Breast epithelium (tissue), 4 donors: ENCODE data around the gene ZNF362. TPM values are rescaled to one million over a fixed set of nuclear protein-coding genes. Genes with fewer than 3 reads are reported as not detected.

ENCODE experiments used
- DNase-seq, 2 donors: peaks; one replicate each; pipeline ENCODE4 v3.0.0-alpha.2; 2019; ENCODE audit warnings: low spot score in 2 of 2
- H3K27ac ChIP-seq, 2 donors: fragments of 200-600 bp; sonication (generic) in 1 of 2; one replicate each; pipeline ENCODE4 v1.5.1; 2016 to 2019; ENCODE audit warnings: mild to moderate bottlenecking in 1 of 2
- H3K27me3 ChIP-seq, 2 donors: fragments of 200-600 bp; sonication (generic) in 1 of 2; one replicate each; pipeline versions ENCODE4 v1.5.1 to v1.6.0; 2017 to 2019; ENCODE audit warnings: control low read depth in 1 of 2, mild to moderate bottlenecking in 1 of 2
- H3K36me3 ChIP-seq: fragments of 200-600 bp; one replicate; pipeline ENCODE4 v1.5.1; 2019
- H3K4me1 ChIP-seq, 2 donors: fragments of 200-600 bp; sonication (generic); one replicate each; pipeline ENCODE4 v1.5.1; 2016 to 2019; ENCODE audit warnings: control low read depth in 1 of 2
- H3K4me3 ChIP-seq, 3 donors: fragments of 200-600 bp; sonication (generic); 1 replicate in 2 of 3; 2 replicates in 1 of 3; pipeline ENCODE4 v1.5.1; 2016 to 2019; ENCODE audit warnings: mild to moderate bottlenecking in 3 of 3, moderate library complexity in 2 of 3
- H3K9me3 ChIP-seq, 2 donors: fragments of 200-600 bp; sonication (generic) in 1 of 2; one replicate each; pipeline ENCODE4 v1.5.1; 2016 to 2019; ENCODE audit warnings: control low read depth in 1 of 2
- CTCF ChIP-seq, 3 donors: fragments of 450-650 bp; IDR thresholded peaks; one replicate each; pipeline ENCODE4 v1.5.1; 2016 to 2017; ENCODE audit warnings: antibody characterized with exemption in 3 of 3, mild to moderate bottlenecking in 3 of 3, moderate library complexity in 3 of 3
- POLR2A ChIP-seq: fragments of 450-650 bp; IDR thresholded peaks from one replicate; pipeline ENCODE4 v1.6.1; 2016; ENCODE audit warnings: antibody characterized with exemption, mild to moderate bottlenecking, moderate library complexity
- POLR2AphosphoS5 ChIP-seq, 3 donors: sonication (generic); formaldehyde crosslinking; IDR thresholded peaks; one replicate each; pipeline ENCODE4 v1.6.1; 2017; ENCODE audit warnings: antibody characterized with exemption in 3 of 3
- intact Hi-C: fragments of 100-400 bp; cut with DNase I; formaldehyde crosslinking; loops from one replicate; pipeline ENCODE4 v1.15.1; 2023; ENCODE audit warnings: low total_unique reads
- total RNA-seq, 3 donors: library from RNA; depleted of rRNA; stranded (reverse); fragments of >200 nt; gene quantifications; one replicate each; pipeline ENCODE4 v1.1.0, GENCODE V29; 2016

ZNF362 gene
- total RNA-seq, 3 donors from 2014 or later: 11.7 to 16.0 (median 15.7) TPM

- Histone ChIP-seq H3K27me3 (no peaks in the 10 kb centered on the region), H3K27ac (peak overlapping the region; percentile 77 to 88), H3K4me3 (peak overlapping the region in 1 of 3 donors; percentile 48), H3K4me1 (peaks cover 14 to 46% of the 10 kb centered on the region in 2 donors), H3K9me3 (no peaks in the 10 kb centered on the region), H3K36me3 (peaks cover 4% of the 10 kb centered on the region)
- intact Hi-C loops: no loop called here
- DNase-seq: peak in 1 of 2 donors; percentile 20
- TF ChIP-seq CTCF (IDR thresholded peaks at IDR 0.05): no peak
- TF ChIP-seq POLR2AphosphoS5 (IDR thresholded peaks at IDR 0.05): no peak
- no peak for TF ChIP-seq POLR2A
Measured at GRCh38 chr1:33332357-33332789, 76.1 kb downstream of the ZNF362 start.

- Histone ChIP-seq H3K36me3 (peaks cover 4% of the 10 kb centered on the region), H3K9me3 (no peaks in the 10 kb centered on the region), H3K27ac (peak overlapping the region; percentile 77 to 88), H3K4me3 (peak overlapping the region in 1 of 3 donors; percentile 48), H3K4me1 (peaks cover 17 to 47% of the 10 kb centered on the region in 2 donors), H3K27me3 (no peaks in the 10 kb centered on the region)
- intact Hi-C loops: no loop called here
- DNase-seq: no peak
- no peak for TF ChIP-seq POLR2AphosphoS5 (IDR thresholded peaks at IDR 0.05)
- TF ChIP-seq POLR2A: no peak
- no peak for TF ChIP-seq CTCF (IDR thresholded peaks at IDR 0.05)
Measured at GRCh38 chr1:33332881-33333280, 76.6 kb downstream of the ZNF362 start.

GRCh38 chr1:33334081-33334552 is 77.8 kb downstream of the ZNF362 start:
- Histone ChIP-seq H3K27ac (peak overlapping the region; percentile 77 to 88), H3K27me3 (no peaks in the 10 kb centered on the region), H3K36me3 (peaks cover 4% of the 10 kb centered on the region), H3K4me3 (peak overlapping the region in 2 of 3 donors; percentile 11 to 48), H3K4me1 (peaks cover 19 to 50% of the 10 kb centered on the region in 2 donors), H3K9me3 (no peaks in the 10 kb centered on the region)
- DNase-seq: no peak
- TF ChIP-seq POLR2AphosphoS5 (IDR thresholded peaks at IDR 0.05): peak in 1 of 3 donors; percentile 91
- no peak for TF ChIP-seq CTCF (IDR thresholded peaks at IDR 0.05)
- intact Hi-C loops: no loop called here

GRCh38 chr1:33335020-33335419 is 78.7 kb downstream of the ZNF362 start:
- H3K9me3 ChIP-seq: no peaks in the 10 kb centered on the region
- H3K4me3 ChIP-seq: peak overlapping the region in 1 of 3 donors; percentile 48
- TF ChIP-seq POLR2A (no peak), POLR2AphosphoS5 (IDR thresholded peaks at IDR 0.05) (no peak), CTCF (IDR thresholded peaks at IDR 0.05) (no peak)
- peak overlapping the region; percentile 77 to 88 for H3K27ac ChIP-seq
- H3K36me3 ChIP-seq: peaks cover 2% of the 10 kb centered on the region
- intact Hi-C loops: no loop called here
- no peak for DNase-seq
- H3K27me3 ChIP-seq: no peaks in the 10 kb centered on the region
- H3K4me1 ChIP-seq: peaks cover 26 to 59% of the 10 kb centered on the region in 2 donors

- no peaks in the 10 kb centered on the region for H3K9me3 ChIP-seq
Measured at GRCh38 chr1:33336580-33336979, 80.3 kb downstream of the ZNF362 start.

More at GRCh38 chr1:33336580-33336979, 80.3 kb downstream of the ZNF362 start:
- Histone ChIP-seq H3K4me1 (peaks cover 38 to 75% of the 10 kb centered on the region in 2 donors), H3K36me3 (no peaks in the 10 kb centered on the region), H3K4me3 (peak overlapping the region in 1 of 3 donors; percentile 21), H3K27ac (peak overlapping the region; percentile 52 to 96), H3K27me3 (no peaks in the 10 kb centered on the region)
- intact Hi-C loops: no loop called here
- no peak for DNase-seq
- TF ChIP-seq CTCF (IDR thresholded peaks at IDR 0.05) (no peak), POLR2A (no peak), POLR2AphosphoS5 (IDR thresholded peaks at IDR 0.05) (no peak)
